Thyroid gland (tissue), 4 donors: ENCODE results near the gene LRRFIP1. TPM values are rescaled to one million over a fixed set of nuclear protein-coding genes. Genes with fewer than 3 reads are reported as not detected.

Experiments used
- DNase-seq, 2 donors: peaks; one replicate each; pipeline ENCODE4 v3.0.0-alpha.2; 2019
- H3K27ac ChIP-seq, 3 donors: fragments of 200-600 bp; sonication (generic); 1 replicate in 2 of 3; 2 replicates in 1 of 3; pipeline ENCODE4 v1.5.1; 2016 to 2019; ENCODE audit warnings: mild to moderate bottlenecking in 1 of 3, moderate library complexity in 1 of 3
- H3K27me3 ChIP-seq: fragments of 200-600 bp; sonication (generic); one replicate; pipeline ENCODE4 v1.5.1; 2019
- H3K36me3 ChIP-seq, 2 donors: fragments of 200-600 bp; sonication (generic); one replicate each; pipeline ENCODE4 v1.5.1; 2016 to 2019
- H3K4me1 ChIP-seq, 2 donors: fragments of 200-600 bp; sonication (generic); one replicate each; pipeline ENCODE4 v1.5.1; 2017 to 2019
- H3K4me3 ChIP-seq, 3 donors: fragments of 200-600 bp; sonication (generic); replicated peaks in 1 of 3; 1 replicate in 2 of 3; 2 replicates in 1 of 3; pipeline ENCODE4 v1.5.1; 2016; ENCODE audit warnings: mild to moderate bottlenecking in 1 of 3
- H3K9me3 ChIP-seq: fragments of 200-600 bp; sonication (generic); one replicate; pipeline ENCODE4 v1.5.1; 2017
- CTCF ChIP-seq, 6 experiments: fragments of 200-600 bp in 3 of 6; fragments of 450-650 bp in 3 of 6; sonication (generic) in 3 of 6; IDR thresholded peaks; one replicate each; pipeline ENCODE4 v1.5.1; 2016 to 2019; ENCODE audit warnings: antibody characterized with exemption in 6 of 6, mild to moderate bottlenecking in 2 of 6, inconsistent platforms in 1 of 6, moderate library complexity in 1 of 6
- POLR2A ChIP-seq, 2 donors: fragments of 450-650 bp; IDR thresholded peaks; one replicate each; pipeline ENCODE4 v1.6.1; 2017; ENCODE audit warnings: antibody characterized with exemption in 2 of 2, mild to moderate bottlenecking in 2 of 2, moderate library complexity in 1 of 2
- WGBS, 2 donors: methylation state at CpG; one replicate each; pipeline ENCODE4 v1.1.5; 2017; 5-methylcytosine and 5-hydroxymethylcytosine counted together
- intact Hi-C: fragments of 100-400 bp; cut with DNase I; formaldehyde crosslinking; loops from one replicate; pipeline ENCODE4 v1.15.1; 2023
- total RNA-seq, 4 donors: library from RNA; depleted of rRNA; stranded (reverse); fragments of >200 nt; gene quantifications; one replicate each; pipeline ENCODE4 v1.2.3, GENCODE V29; 2016

The LRRFIP1 gene
- total RNA-seq, 4 donors from 2014 or later: 76.1 to 113 (median 96.6) TPM

GRCh38 chr2:237744613-237745249 lies 117.3 kb downstream of the LRRFIP1 start:
- 50 to 54% methylated on average over 18 of the region's 18 CpGs for WGBS, 2 donors
- TF ChIP-seq CTCF (IDR thresholded peaks at IDR 0.05) (peak; percentile 90 to 99 (median 93)), POLR2A (IDR thresholded peaks at IDR 0.05) (no peak)
- no peak overlapping the region for H3K27ac ChIP-seq
- H3K4me3 ChIP-seq: no peak overlapping the region
- intact Hi-C loops: loop anchor here (5.0 to 10.0 kb wide), 3 partner anchors 72 to 230 kb away; no protein-coding TSS in a partner anchor
- H3K27me3 ChIP-seq: no peaks in the 10 kb centered on the region
- no peaks in the 10 kb centered on the region for H3K9me3 ChIP-seq
- H3K4me1 ChIP-seq: peaks cover under 1 to 32% of the 10 kb centered on the region in 2 donors
- peaks cover 9 to 11% of the 10 kb centered on the region in 2 donors for H3K36me3 ChIP-seq
- DNase-seq: peak; percentile 73 to 76

- no peaks in the 10 kb centered on the region for H3K9me3 ChIP-seq
- WGBS, 2 donors: 59 to 60% methylated on average over 5 of the region's 5 CpGs
- H3K27me3 ChIP-seq: no peaks in the 10 kb centered on the region
- H3K4me3 ChIP-seq: no peak overlapping the region
- TF ChIP-seq POLR2A (IDR thresholded peaks at IDR 0.05) (no peak), CTCF (IDR thresholded peaks at IDR 0.05) (no peak)
- H3K4me1 ChIP-seq: peaks cover 0 to 31% of the 10 kb centered on the region in 2 donors
- no peak overlapping the region for H3K27ac ChIP-seq
- DNase-seq: no peak
- intact Hi-C loops: loop anchor here (5.0 to 10.0 kb wide), 2 partner anchors 73 to 230 kb away; no protein-coding TSS in a partner anchor
- H3K36me3 ChIP-seq: peaks cover 12 to 13% of the 10 kb centered on the region in 2 donors
These were observed 117.8 kb downstream of the LRRFIP1 start for GRCh38 chr2:237745250-237745613.

GRCh38 chr2:237746302-237747080 lies 119.1 kb downstream of the LRRFIP1 start:
- H3K36me3 ChIP-seq: peaks cover 12 to 21% of the 10 kb centered on the region in 2 donors
- no peak for DNase-seq
- intact Hi-C loops: loop anchor here (5.0 to 10.0 kb wide), 2 partner anchors 74 to 232 kb away; no protein-coding TSS in a partner anchor
- no peak overlapping the region for H3K27ac ChIP-seq
- H3K9me3 ChIP-seq: no peaks in the 10 kb centered on the region
- TF ChIP-seq POLR2A (IDR thresholded peaks at IDR 0.05): no peak
- TF ChIP-seq CTCF (IDR thresholded peaks at IDR 0.05): no peak
- WGBS, 2 donors: 90 to 91% methylated on average over 15 of the region's 15 CpGs
- no peak overlapping the region for H3K4me3 ChIP-seq
- H3K4me1 ChIP-seq: peaks cover 0 to 24% of the 10 kb centered on the region in 2 donors
- H3K27me3 ChIP-seq: no peaks in the 10 kb centered on the region

GRCh38 chr2:237747189-237747588 lies 119.8 kb downstream of the LRRFIP1 start:
- Histone ChIP-seq H3K4me1 (peaks cover 0 to 24% of the 10 kb centered on the region in 2 donors), H3K27ac (peak overlapping the region in 1 of 3 donors; percentile 18), H3K4me3 (no peak overlapping the region), H3K36me3 (peaks cover 12 to 27% of the 10 kb centered on the region in 2 donors), H3K27me3 (no peaks in the 10 kb centered on the region), H3K9me3 (no peaks in the 10 kb centered on the region)
- 50 to 79% methylated on average over 5 to 9 of the region's 9 CpGs for WGBS, 2 donors
- DNase-seq: no peak
- intact Hi-C loops: loop anchor here (5.0 to 10.0 kb wide), 2 partner anchors 75 to 232 kb away; no protein-coding TSS in a partner anchor
- TF ChIP-seq CTCF (IDR thresholded peaks at IDR 0.05) (no peak), POLR2A (IDR thresholded peaks at IDR 0.05) (no peak)
